MM.1S (cell line): ENCODE measurements around the gene EDNRA.

ENCODE experiments used
- EZH2 ChIP-seq: fragments of 300-600 bp; sonication (generic); optimal IDR thresholded peaks from 2 replicates; pipeline ENCODE3; 2017; ENCODE audit warnings: low read depth, mild to moderate bottlenecking, antibody characterized with exemption, low read length, mixed read lengths
- EZH2phosphoT487 ChIP-seq: fragments of 300-600 bp; sonication (generic); IDR thresholded peaks from 2 replicates; pipeline ENCODE4 v1.6.1; 2018; ENCODE audit warnings: antibody characterized with exemption, low read length
- TF ChIP-seq, protein P1 (sequence below): fragments of 300-600 bp; sonication (generic); IDR thresholded peaks from 2 replicates; pipeline ENCODE4 v1.5.1; 2016; ENCODE audit warnings: antibody characterized with exemption, low read length, mixed read lengths

DNA sequence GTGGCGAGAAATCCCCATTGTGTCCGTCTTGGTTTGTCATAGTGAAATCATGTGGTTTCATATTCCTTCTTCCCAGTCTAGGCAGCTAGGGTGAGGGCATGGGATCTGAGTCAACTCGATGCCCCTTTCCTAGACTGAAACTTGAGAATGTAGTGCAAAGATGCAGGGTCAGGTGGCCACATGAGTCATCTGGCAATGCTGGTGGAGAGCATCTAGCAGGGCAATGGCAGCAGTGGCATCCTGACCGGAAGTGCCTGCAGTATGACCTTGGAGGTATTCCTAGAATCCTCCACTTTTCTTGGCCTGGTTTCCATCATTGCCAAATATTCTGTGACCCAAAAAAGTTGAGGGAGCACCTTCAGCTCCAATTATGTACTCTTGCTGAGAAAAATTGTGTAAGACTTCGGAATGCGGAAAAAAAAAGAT is 97.2 kb downstream of the EDNRA start:
- TF ChIP-seq, protein P1, sequence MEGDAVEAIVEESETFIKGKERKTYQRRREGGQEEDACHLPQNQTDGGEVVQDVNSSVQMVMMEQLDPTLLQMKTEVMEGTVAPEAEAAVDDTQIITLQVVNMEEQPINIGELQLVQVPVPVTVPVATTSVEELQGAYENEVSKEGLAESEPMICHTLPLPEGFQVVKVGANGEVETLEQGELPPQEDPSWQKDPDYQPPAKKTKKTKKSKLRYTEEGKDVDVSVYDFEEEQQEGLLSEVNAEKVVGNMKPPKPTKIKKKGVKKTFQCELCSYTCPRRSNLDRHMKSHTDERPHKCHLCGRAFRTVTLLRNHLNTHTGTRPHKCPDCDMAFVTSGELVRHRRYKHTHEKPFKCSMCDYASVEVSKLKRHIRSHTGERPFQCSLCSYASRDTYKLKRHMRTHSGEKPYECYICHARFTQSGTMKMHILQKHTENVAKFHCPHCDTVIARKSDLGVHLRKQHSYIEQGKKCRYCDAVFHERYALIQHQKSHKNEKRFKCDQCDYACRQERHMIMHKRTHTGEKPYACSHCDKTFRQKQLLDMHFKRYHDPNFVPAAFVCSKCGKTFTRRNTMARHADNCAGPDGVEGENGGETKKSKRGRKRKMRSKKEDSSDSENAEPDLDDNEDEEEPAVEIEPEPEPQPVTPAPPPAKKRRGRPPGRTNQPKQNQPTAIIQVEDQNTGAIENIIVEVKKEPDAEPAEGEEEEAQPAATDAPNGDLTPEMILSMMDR, result no peak
- TF ChIP-seq EZH2, result no peak
- TF ChIP-seq EZH2phosphoT487, result no peak
